Transverse colon (tissue), 4 donors: ENCODE results near the gene KIFC1. TPM values are rescaled to one million over a fixed set of nuclear protein-coding genes. Genes with fewer than 3 reads are reported as not detected.
A peak's percentile ranks its signal among the peaks of the same experiment; 100 is the strongest.

Experiments
- DNase-seq: peaks from one replicate; pipeline ENCODE4 v3.0.0-alpha.2; 2019
- H3K27ac ChIP-seq, 4 donors: fragments of 200-600 bp; sonication (generic); 2 replicates each; pipeline ENCODE4 v1.5.1; 2016 to 2018; ENCODE audit warnings: inconsistent platforms in 4 of 4
- H3K27me3 ChIP-seq: fragments of 200-600 bp; sonication (generic); 2 replicates; pipeline ENCODE4 v1.5.1; 2017; ENCODE audit warnings: inconsistent platforms
- H3K36me3 ChIP-seq, 4 donors: fragments of 200-600 bp; sonication (generic); 2 replicates each; pipeline ENCODE4 v1.5.1; 2017 to 2019; ENCODE audit warnings: inconsistent platforms in 4 of 4
- H3K4me1 ChIP-seq, 4 donors: fragments of 200-600 bp; sonication (generic); 2 replicates each; pipeline ENCODE4 v1.5.1; 2017 to 2020; ENCODE audit warnings: inconsistent platforms in 4 of 4
- H3K4me3 ChIP-seq, 4 donors: fragments of 200-600 bp; sonication (generic); 1 replicate in 1 of 4; 2 replicates in 3 of 4; pipeline versions ENCODE4 v1.5.1 to v1.6.1; 2017 to 2019; ENCODE audit warnings: inconsistent platforms in 4 of 4
- H3K9me3 ChIP-seq, 2 donors: fragments of 200-600 bp; sonication (generic); 2 replicates each; pipeline ENCODE4 v1.5.1; 2017 to 2019; ENCODE audit warnings: inconsistent platforms in 2 of 2
- CTCF ChIP-seq, 5 experiments: fragments of 200-600 bp in 3 of 5; fragments of 450-650 bp in 2 of 5; sonication (generic) in 3 of 5; IDR thresholded peaks; 1 replicate in 2 of 5; 2 replicates in 3 of 5; pipeline ENCODE4 v1.5.1; 2016 to 2017; ENCODE audit warnings: antibody characterized with exemption in 5 of 5, inconsistent platforms in 3 of 5, mild to moderate bottlenecking in 2 of 5, moderate library complexity in 1 of 5
- EP300 ChIP-seq: sonication (generic); formaldehyde crosslinking; IDR thresholded peaks from one replicate; pipeline ENCODE4 v1.6.1; 2017; ENCODE audit warnings: antibody characterized with exemption, low read depth
- POLR2A ChIP-seq: fragments of 450-650 bp; IDR thresholded peaks from one replicate; pipeline ENCODE4 v1.6.1; 2016; ENCODE audit warnings: antibody characterized with exemption, mild to moderate bottlenecking, moderate library complexity
- POLR2AphosphoS5 ChIP-seq, 3 donors: sonication (generic); formaldehyde crosslinking; IDR thresholded peaks; one replicate each; pipeline ENCODE4 v1.6.1; 2016; ENCODE audit warnings: antibody characterized with exemption in 3 of 3
- WGBS, 2 donors: methylation state at CpG; one replicate each; pipeline ENCODE4 v1.1.5; 2018; ENCODE audit warnings: low coverage in 1 of 2; 5-methylcytosine and 5-hydroxymethylcytosine counted together
- in situ Hi-C, 4 donors: fragments of 200-750 bp; cut with MboI; loops; one replicate each; pipeline versions ENCODE4 v1.15.0 to v1.15.1; 2017; ENCODE audit warnings: low sequenced_read_pairs in 3 of 4, low pct_ligation_motif_present in 1 of 4, low pct_unique_long_range_greater_than_20kb in 1 of 4
- intact Hi-C: fragments of 100-400 bp; cut with DNase I; formaldehyde crosslinking; loops from one replicate; pipeline ENCODE4 v1.15.1; 2023; ENCODE audit warnings: low total_unique reads
- total RNA-seq, 4 donors: library from RNA; depleted of rRNA; stranded (reverse); fragments of >200 nt; gene quantifications; one replicate each; pipeline ENCODE4 v1.1.0, GENCODE V29; 2016

KIFC1 gene
- total RNA-seq, 4 donors from 2014 or later, result 2.6 to 51.5 (median 5.8) TPM

GRCh38 chr6:33420491-33421343 lies 29.1 kb downstream of the KIFC1 start:
- no peak for TF ChIP-seq POLR2A
- TF ChIP-seq CTCF (IDR thresholded peaks at IDR 0.05), result no peak
- no peak for TF ChIP-seq EP300
- no peak for TF ChIP-seq POLR2AphosphoS5 (IDR thresholded peaks at IDR 0.05)
- Histone ChIP-seq H3K27ac (peak overlapping the region; percentile 91 to 96 (median 94)), H3K9me3 (no peaks in the 10 kb centered on the region), H3K27me3 (no peaks in the 10 kb centered on the region), H3K4me3 (peak overlapping the region in 3 of 4 donors; percentile 5 to 46 (median 13)), H3K4me1 (peaks cover 27 to 56% (median 43%) of the 10 kb centered on the region in 4 donors), H3K36me3 (peaks cover 0 to 3% (median 0%) of the 10 kb centered on the region in 4 donors)
- no peak for DNase-seq
- 69 to 73% methylated on average over 2 to 6 of the region's 6 CpGs for WGBS, 2 donors
- in situ Hi-C loops, result loop anchor here in 1 of 4 donors (25.0 kb wide), 1 partner anchor 458 kb away; the partner anchor contains the start of genes BRD2 and HLA-DMA
- intact Hi-C loops, result no loop called here

- intact Hi-C loops, result no loop called here
- Histone ChIP-seq H3K9me3 (no peaks in the 10 kb centered on the region), H3K4me1 (peaks cover 23 to 53% (median 43%) of the 10 kb centered on the region in 4 donors), H3K4me3 (no peak overlapping the region), H3K36me3 (no peaks in the 10 kb centered on the region), H3K27me3 (no peaks in the 10 kb centered on the region), H3K27ac (peak overlapping the region in 2 of 4 donors; percentile 91 to 96)
- no peak for TF ChIP-seq CTCF (IDR thresholded peaks at IDR 0.05)
- TF ChIP-seq EP300, result no peak
- no peak for TF ChIP-seq POLR2A
- TF ChIP-seq POLR2AphosphoS5 (IDR thresholded peaks at IDR 0.05), result no peak
- in situ Hi-C loops, result loop anchor here in 1 of 4 donors (25.0 kb wide), 1 partner anchor 459 kb away; the partner anchor contains the start of genes BRD2 and HLA-DMA
- WGBS, 2 donors, result 83 to 95% methylated on average over 2 of the region's 2 CpGs
- DNase-seq, result no peak
These were observed 29.7 kb downstream of the KIFC1 start for GRCh38 chr6:33421344-33421643.

DNA sequence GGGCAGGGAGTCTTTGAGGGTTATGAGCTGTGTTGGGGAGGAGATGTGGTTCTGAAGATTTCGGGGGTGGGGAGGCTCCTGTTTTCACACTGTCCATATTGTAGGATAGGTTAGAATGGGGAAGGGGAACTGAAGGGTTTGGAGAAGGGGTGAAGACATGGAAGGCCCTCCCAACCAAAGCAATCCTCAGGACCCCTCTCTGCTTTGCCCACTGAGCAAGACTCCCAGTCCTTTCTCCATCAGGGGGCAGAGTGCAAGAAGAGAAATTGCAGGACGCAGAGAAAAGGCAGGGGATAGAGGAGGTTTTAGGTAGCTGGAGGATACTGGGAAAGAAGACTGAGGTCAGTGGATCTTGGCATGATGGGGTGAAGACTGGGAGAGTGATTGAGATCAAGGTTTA lies 32.2 kb downstream of the KIFC1 start:
- Histone ChIP-seq H3K9me3 (no peaks in the 10 kb centered on the region), H3K27me3 (no peaks in the 10 kb centered on the region), H3K4me3 (no peak overlapping the region), H3K36me3 (no peaks in the 10 kb centered on the region), H3K27ac (peak overlapping the region; percentile 85 to 95 (median 90)), H3K4me1 (peaks cover 15 to 55% (median 43%) of the 10 kb centered on the region in 4 donors)
- DNase-seq, result no peak
- no peak for TF ChIP-seq CTCF (IDR thresholded peaks at IDR 0.05)
- TF ChIP-seq POLR2AphosphoS5 (IDR thresholded peaks at IDR 0.05), result no peak
- TF ChIP-seq POLR2A, result no peak
- TF ChIP-seq EP300, result no peak
- in situ Hi-C loops, result loop anchor here in 1 of 4 donors (25.0 kb wide), 1 partner anchor 461 kb away; the partner anchor contains the start of genes BRD2 and HLA-DMA
- intact Hi-C loops, result no loop called here
- WGBS, 2 donors, result 89 to 98% methylated on average over 1 to 2 of the region's 2 CpGs

GRCh38 chr6:33424855-33425667 lies 33.4 kb downstream of the KIFC1 start:
- H3K9me3 ChIP-seq, result no peaks in the 10 kb centered on the region
- peak overlapping the region; percentile 85 to 95 (median 90) for H3K27ac ChIP-seq
- WGBS, 2 donors, result 1 to 13% methylated on average over 10 to 12 of the region's 12 CpGs
- no peak for TF ChIP-seq POLR2A
- no peak for TF ChIP-seq CTCF (IDR thresholded peaks at IDR 0.05)
- TF ChIP-seq EP300, result no peak
- TF ChIP-seq POLR2AphosphoS5 (IDR thresholded peaks at IDR 0.05), result no peak
- in situ Hi-C loops (loop anchor here in 1 of 4 donors (25.0 kb wide), 1 partner anchor 463 kb away; the partner anchor contains the start of genes BRD2 and HLA-DMA), intact Hi-C loops (no loop called here)
- peaks cover 13 to 46% (median 37%) of the 10 kb centered on the region in 4 donors for H3K4me1 ChIP-seq
- H3K27me3 ChIP-seq, result no peaks in the 10 kb centered on the region
- peak overlapping the region; percentile 42 to 58 (median 50) for H3K4me3 ChIP-seq
- no peaks in the 10 kb centered on the region for H3K36me3 ChIP-seq
- no peak for DNase-seq
